ENCODE data around the gene SOCS6.

DNA sequence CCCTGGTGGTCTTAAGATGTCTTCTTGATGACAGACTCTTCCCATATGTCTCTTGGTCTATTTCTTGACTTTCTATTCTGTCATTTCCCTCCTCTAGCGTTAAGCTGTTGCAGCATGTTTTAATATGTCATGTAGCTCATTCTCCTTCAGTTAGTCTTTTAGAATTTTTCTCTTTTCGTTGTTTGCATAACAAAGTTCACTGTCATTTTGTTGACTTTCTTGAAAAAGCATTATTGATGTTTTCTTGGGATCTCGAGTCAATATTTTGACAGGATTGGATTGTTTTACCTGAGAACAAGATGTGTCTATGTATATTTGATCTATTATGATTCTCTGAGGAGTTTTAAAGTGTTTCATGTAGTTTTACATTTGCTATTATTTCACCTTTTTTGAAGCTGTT lies 24.8 kb downstream of the SOCS6 start:
- TF ChIP-seq SP1 (IDR thresholded peaks at IDR 0.05) (no peak), RAD21 (IDR thresholded peaks at IDR 0.05) (no peak), HNF4A (conservative IDR thresholded peaks at IDR 0.05) (no peak), GABPA (IDR thresholded peaks at IDR 0.05 in 1 of 2, conservative IDR thresholded peaks at IDR 0.05 in 1 of 2) (no peak), JUND (IDR thresholded peaks at IDR 0.05) (no peak), RXRA (IDR thresholded peaks at IDR 0.05) (no peak)
- TF ChIP-seq, protein P1, sequence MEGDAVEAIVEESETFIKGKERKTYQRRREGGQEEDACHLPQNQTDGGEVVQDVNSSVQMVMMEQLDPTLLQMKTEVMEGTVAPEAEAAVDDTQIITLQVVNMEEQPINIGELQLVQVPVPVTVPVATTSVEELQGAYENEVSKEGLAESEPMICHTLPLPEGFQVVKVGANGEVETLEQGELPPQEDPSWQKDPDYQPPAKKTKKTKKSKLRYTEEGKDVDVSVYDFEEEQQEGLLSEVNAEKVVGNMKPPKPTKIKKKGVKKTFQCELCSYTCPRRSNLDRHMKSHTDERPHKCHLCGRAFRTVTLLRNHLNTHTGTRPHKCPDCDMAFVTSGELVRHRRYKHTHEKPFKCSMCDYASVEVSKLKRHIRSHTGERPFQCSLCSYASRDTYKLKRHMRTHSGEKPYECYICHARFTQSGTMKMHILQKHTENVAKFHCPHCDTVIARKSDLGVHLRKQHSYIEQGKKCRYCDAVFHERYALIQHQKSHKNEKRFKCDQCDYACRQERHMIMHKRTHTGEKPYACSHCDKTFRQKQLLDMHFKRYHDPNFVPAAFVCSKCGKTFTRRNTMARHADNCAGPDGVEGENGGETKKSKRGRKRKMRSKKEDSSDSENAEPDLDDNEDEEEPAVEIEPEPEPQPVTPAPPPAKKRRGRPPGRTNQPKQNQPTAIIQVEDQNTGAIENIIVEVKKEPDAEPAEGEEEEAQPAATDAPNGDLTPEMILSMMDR (IDR thresholded peaks at IDR 0.05; ENCODE audit: low read depth, low read length, missing input control): no peak
- TF ChIP-seq, protein P2, sequence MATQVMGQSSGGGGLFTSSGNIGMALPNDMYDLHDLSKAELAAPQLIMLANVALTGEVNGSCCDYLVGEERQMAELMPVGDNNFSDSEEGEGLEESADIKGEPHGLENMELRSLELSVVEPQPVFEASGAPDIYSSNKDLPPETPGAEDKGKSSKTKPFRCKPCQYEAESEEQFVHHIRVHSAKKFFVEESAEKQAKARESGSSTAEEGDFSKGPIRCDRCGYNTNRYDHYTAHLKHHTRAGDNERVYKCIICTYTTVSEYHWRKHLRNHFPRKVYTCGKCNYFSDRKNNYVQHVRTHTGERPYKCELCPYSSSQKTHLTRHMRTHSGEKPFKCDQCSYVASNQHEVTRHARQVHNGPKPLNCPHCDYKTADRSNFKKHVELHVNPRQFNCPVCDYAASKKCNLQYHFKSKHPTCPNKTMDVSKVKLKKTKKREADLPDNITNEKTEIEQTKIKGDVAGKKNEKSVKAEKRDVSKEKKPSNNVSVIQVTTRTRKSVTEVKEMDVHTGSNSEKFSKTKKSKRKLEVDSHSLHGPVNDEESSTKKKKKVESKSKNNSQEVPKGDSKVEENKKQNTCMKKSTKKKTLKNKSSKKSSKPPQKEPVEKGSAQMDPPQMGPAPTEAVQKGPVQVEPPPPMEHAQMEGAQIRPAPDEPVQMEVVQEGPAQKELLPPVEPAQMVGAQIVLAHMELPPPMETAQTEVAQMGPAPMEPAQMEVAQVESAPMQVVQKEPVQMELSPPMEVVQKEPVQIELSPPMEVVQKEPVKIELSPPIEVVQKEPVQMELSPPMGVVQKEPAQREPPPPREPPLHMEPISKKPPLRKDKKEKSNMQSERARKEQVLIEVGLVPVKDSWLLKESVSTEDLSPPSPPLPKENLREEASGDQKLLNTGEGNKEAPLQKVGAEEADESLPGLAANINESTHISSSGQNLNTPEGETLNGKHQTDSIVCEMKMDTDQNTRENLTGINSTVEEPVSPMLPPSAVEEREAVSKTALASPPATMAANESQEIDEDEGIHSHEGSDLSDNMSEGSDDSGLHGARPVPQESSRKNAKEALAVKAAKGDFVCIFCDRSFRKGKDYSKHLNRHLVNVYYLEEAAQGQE (IDR thresholded peaks at IDR 0.05): no peak
- TF ChIP-seq, protein P3, sequence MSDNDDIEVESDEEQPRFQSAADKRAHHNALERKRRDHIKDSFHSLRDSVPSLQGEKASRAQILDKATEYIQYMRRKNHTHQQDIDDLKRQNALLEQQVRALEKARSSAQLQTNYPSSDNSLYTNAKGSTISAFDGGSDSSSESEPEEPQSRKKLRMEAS (IDR thresholded peaks at IDR 0.05): no peak
- TF ChIP-seq, protein P4, sequence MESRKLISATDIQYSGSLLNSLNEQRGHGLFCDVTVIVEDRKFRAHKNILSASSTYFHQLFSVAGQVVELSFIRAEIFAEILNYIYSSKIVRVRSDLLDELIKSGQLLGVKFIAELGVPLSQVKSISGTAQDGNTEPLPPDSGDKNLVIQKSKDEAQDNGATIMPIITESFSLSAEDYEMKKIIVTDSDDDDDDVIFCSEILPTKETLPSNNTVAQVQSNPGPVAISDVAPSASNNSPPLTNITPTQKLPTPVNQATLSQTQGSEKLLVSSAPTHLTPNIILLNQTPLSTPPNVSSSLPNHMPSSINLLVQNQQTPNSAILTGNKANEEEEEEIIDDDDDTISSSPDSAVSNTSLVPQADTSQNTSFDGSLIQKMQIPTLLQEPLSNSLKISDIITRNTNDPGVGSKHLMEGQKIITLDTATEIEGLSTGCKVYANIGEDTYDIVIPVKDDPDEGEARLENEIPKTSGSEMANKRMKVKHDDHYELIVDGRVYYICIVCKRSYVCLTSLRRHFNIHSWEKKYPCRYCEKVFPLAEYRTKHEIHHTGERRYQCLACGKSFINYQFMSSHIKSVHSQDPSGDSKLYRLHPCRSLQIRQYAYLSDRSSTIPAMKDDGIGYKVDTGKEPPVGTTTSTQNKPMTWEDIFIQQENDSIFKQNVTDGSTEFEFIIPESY (IDR thresholded peaks at IDR 0.05): no peak

All from liver (tissue), 3 donors.